ENCODE measurements around the gene EVA1C.
"Not testable (repeated sequence)": the region's sequence is repeated elsewhere in the genome, so short reads cannot be mapped to it uniquely, and the experiment has no call there.

The EVA1C gene

DNA sequence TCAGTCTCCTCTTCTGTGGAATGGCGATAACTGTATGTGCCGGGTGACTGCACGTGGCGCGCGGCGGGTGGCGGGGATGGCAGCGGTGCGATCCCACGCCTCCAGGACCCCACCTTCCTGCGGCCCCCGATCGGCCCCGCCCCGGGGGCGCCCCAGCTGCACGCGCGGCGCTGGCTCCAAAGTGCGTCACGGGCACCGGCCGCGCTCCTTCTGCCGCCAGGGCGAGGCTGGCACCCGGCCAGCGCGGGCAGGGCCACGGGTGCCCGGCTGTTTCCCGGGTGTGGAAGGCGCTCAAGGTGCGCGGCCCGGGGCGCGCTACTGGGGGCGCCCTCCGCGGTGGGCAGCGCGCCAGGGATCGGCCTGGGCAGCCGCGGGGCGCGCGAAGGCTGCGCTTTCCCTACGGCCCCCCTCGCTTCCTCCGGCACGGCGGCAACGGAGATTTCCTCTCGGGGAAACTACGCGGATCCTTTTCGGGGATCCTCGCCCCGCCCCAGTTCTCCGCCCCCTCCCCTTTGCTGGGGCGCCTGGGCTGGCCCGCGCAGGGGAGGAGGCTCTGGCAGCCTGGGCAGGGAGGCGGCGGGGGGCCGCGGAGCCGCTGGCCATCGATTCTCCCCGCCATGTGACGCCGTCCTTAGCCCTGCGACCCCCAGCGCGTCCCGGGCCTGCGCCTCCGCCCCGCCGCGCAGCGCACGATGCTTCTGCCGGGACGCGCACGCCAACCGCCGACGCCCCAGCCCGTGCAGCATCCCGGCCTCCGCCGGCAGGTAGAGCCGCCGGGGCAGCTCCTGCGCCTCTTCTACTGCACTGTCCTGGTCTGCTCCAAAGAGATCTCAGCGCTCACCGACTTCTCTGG lies at the start of gene EVA1C:
TSS of gene EVA1C (plus strand) at position 545 of the 853 bp plus-strand sequence. CDS start at position 693, 148 bp downstream.
- Mint-ChIP-seq H3K27me3 (ENCODE audit: low read depth) (peaks cover 85% of the 10 kb centered on the region), H3K9me3 (no peaks in the 10 kb centered on the region), H3K27ac (no peak within 1 kb of the TSS), H3K4me1 (peaks cover 17% of the 10 kb centered on the region), H3K4me3 (peak within 1 kb of the TSS; percentile 82 to 87 (median 83)), H3K36me3 (ENCODE audit: low read depth) (no peaks in the 10 kb centered on the region)
- TF ChIP-seq, protein P1, sequence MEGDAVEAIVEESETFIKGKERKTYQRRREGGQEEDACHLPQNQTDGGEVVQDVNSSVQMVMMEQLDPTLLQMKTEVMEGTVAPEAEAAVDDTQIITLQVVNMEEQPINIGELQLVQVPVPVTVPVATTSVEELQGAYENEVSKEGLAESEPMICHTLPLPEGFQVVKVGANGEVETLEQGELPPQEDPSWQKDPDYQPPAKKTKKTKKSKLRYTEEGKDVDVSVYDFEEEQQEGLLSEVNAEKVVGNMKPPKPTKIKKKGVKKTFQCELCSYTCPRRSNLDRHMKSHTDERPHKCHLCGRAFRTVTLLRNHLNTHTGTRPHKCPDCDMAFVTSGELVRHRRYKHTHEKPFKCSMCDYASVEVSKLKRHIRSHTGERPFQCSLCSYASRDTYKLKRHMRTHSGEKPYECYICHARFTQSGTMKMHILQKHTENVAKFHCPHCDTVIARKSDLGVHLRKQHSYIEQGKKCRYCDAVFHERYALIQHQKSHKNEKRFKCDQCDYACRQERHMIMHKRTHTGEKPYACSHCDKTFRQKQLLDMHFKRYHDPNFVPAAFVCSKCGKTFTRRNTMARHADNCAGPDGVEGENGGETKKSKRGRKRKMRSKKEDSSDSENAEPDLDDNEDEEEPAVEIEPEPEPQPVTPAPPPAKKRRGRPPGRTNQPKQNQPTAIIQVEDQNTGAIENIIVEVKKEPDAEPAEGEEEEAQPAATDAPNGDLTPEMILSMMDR (IDR thresholded peaks at IDR 0.05; ENCODE audit: unreplicated experiment in 3 of 3): no peak

DNA sequence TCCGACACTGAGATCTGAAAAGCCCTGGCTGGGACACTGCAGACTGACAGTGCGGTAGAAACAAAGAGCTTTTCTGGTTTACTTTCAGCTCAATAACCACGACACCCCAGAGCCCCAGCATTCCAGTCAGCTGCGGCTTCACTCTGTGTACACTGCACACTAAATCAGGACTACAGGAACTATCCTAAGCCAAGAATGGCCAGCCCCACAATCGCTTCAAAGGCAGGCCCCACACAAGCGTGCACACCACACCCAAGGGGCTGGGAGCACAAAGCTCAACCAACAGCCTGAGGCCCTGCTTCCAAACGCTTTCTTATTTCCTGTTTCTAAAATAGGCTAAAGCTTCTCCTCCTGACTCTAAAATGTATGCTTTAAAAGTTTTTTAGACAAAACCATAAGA lies 48.1 kb upstream of the EVA1C start:
- peak overlapping the region; percentile 84 to 98 (median 94) for H3K27ac Mint-ChIP-seq
- H3K4me3 Mint-ChIP-seq: no peak overlapping the region
- H3K27me3 Mint-ChIP-seq (ENCODE audit: low read depth): no peaks in the 10 kb centered on the region
- H3K4me1 Mint-ChIP-seq: peaks cover 17% of the 10 kb centered on the region
- H3K9me3 Mint-ChIP-seq: no peaks in the 10 kb centered on the region
- peaks cover 69% of the 10 kb centered on the region for H3K36me3 Mint-ChIP-seq (ENCODE audit: low read depth)
- TF ChIP-seq, protein P1 (IDR thresholded peaks at IDR 0.05; ENCODE audit: unreplicated experiment in 3 of 3): no peak

DNA sequence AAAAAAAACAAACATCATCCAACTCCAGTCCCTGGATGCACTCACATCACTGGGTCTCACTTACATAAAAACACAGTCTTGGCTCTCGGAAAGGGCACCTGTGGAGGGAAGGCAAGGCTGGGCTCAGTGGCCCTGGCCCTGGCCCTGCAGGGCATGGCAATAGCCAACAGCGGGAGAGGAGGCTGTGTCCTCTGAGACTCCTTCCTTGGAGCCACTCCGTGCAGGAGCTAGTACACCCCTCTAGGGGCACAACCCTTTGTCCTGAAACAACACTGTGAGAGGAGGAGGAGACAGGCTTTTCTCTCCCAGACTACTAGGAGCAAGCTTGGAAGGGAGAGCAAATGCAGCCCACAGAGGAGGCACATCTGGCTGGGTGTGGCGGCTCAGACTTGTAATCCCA lies 47.7 kb upstream of the EVA1C start:
- TF ChIP-seq, protein P1 (IDR thresholded peaks at IDR 0.05; ENCODE audit: unreplicated experiment in 3 of 3): no peak
- peak overlapping the region; percentile 84 to 98 (median 94) for H3K27ac Mint-ChIP-seq
- H3K4me3 Mint-ChIP-seq: no peak overlapping the region
- H3K36me3 Mint-ChIP-seq (ENCODE audit: low read depth): peaks cover 65% of the 10 kb centered on the region
- peaks cover 17% of the 10 kb centered on the region for H3K4me1 Mint-ChIP-seq
- H3K9me3 Mint-ChIP-seq: no peaks in the 10 kb centered on the region
- H3K27me3 Mint-ChIP-seq (ENCODE audit: low read depth): no peaks in the 10 kb centered on the region

DNA sequence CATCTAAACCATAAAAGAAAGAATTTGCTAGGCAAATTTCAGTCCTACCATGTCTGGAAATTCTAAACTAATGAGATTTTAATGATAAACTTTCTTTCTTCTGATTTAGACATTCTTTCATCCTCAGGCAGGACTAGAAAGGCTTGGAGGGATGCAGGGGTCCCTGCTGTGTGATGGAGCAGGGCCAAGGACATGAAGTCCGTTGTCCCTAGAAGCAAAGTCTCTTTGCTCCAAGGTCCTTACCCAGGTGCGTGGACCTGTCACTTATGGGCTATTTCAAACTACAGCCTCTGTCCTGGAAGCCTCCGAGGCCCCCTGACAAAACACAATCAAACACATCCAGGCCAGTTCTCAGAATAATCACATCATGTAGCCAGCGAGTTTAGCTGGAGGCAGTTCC lies 46.3 kb upstream of the EVA1C start:
- Mint-ChIP-seq H3K4me3 (no peak overlapping the region), H3K36me3 (ENCODE audit: low read depth) (peaks cover 57% of the 10 kb centered on the region), H3K27me3 (ENCODE audit: low read depth) (no peaks in the 10 kb centered on the region), H3K27ac (no peak overlapping the region), H3K4me1 (peaks cover 21% of the 10 kb centered on the region), H3K9me3 (no peaks in the 10 kb centered on the region)
- TF ChIP-seq, protein P1 (IDR thresholded peaks at IDR 0.05; ENCODE audit: unreplicated experiment in 3 of 3): no peak

GRCh38 chr21:32367158-32367557 lies 45.3 kb upstream of the EVA1C start:
- H3K36me3 Mint-ChIP-seq (ENCODE audit: low read depth): peaks cover 61% of the 10 kb centered on the region
- no peak overlapping the region for H3K4me3 Mint-ChIP-seq
- no peaks in the 10 kb centered on the region for H3K9me3 Mint-ChIP-seq
- peak overlapping the region in 1 of 3 experiments; percentile 58 for H3K27ac Mint-ChIP-seq
- peaks cover 31% of the 10 kb centered on the region for H3K4me1 Mint-ChIP-seq
- no peaks in the 10 kb centered on the region for H3K27me3 Mint-ChIP-seq (ENCODE audit: low read depth)
- TF ChIP-seq, protein P1 (IDR thresholded peaks at IDR 0.05; ENCODE audit: unreplicated experiment in 3 of 3): no peak

- TF ChIP-seq, protein P1 (IDR thresholded peaks at IDR 0.05; ENCODE audit: unreplicated experiment in 3 of 3): no peak
- no peaks in the 10 kb centered on the region for H3K9me3 Mint-ChIP-seq
- H3K27me3 Mint-ChIP-seq (ENCODE audit: low read depth): no peaks in the 10 kb centered on the region
- peaks cover 43% of the 10 kb centered on the region for H3K4me1 Mint-ChIP-seq
- no peak overlapping the region for H3K4me3 Mint-ChIP-seq
- H3K27ac Mint-ChIP-seq: peak overlapping the region in 1 of 3 experiments; percentile 5
- peaks cover 65% of the 10 kb centered on the region for H3K36me3 Mint-ChIP-seq (ENCODE audit: low read depth)
Measured at GRCh38 chr21:32368386-32368785, 44.1 kb upstream of the EVA1C start.

- H3K4me3 Mint-ChIP-seq; H3K9me3 Mint-ChIP-seq; H3K27me3 Mint-ChIP-seq (ENCODE audit: low read depth); H3K27ac Mint-ChIP-seq: not testable (repeated sequence)
- Mint-ChIP-seq H3K36me3 (ENCODE audit: low read depth) (peaks cover 64% of the 10 kb centered on the region), H3K4me1 (peaks cover 43% of the 10 kb centered on the region)
Measured at GRCh38 chr21:32368961-32369360, 43.5 kb upstream of the EVA1C start.

Measured in nephron (organoid).